K562 (cell line): ENCODE results near the gene RDH8. TPM values are rescaled to one million over a fixed set of nuclear protein-coding genes. Genes with fewer than 3 reads are reported as not detected.

Experiments
- ATAC-seq: fragments of 200-7000 bp; cut with Tn5 transposase; 3 replicates; pipeline ENCODE4 v1.9.1; 2020; ENCODE audit warnings: moderate library complexity
- BruUV-seq: library from RNA; stranded (reverse); fragments of 400-500 nt; replicated peaks from 2 replicates; lab custom pipeline; 2021; lab: Mats Ljungman, UMichigan
- CTCF ChIA-PET: fragments of 300-600 bp; formaldehyde crosslinking; extraction: SDS; loops from one replicate; lab custom pipeline; 2021; ENCODE audit warnings: low intra/inter-chr PET ratio; lab: Yijun Ruan, JAX
- POLR2A ChIA-PET: fragments of 300-600, 350-650 bp; sonication (Branson Sonifier 250); formaldehyde crosslinking; extraction: SDS; loops from one replicate; lab custom pipeline; 2021; ENCODE audit warnings: antibody characterized with exemption, inconsistent platforms; lab: Yijun Ruan, JAX
- DNase-seq, 4 experiments: peaks; one replicate each; pipeline versions ENCODE4 v3.0.0 to v3.0.0-alpha.2; 2011 to 2018; ENCODE audit warnings: low spot score in 3 of 4, mixed read lengths in 3 of 4; ENCODE audit errors: extremely low read depth in 1 of 4
- FAIRE-seq: peaks from 2 replicates; lab custom pipeline; 2011; peaks lifted over from hg19 to GRCh38; lab: Jason Lieb, UNC
- H2AFZ ChIP-seq: 2 replicates; pipeline ENCODE4 v1.6.0; 2011; ENCODE audit warnings: low read depth, low read length, control low read depth, inconsistent platforms
- H3K27ac ChIP-seq: fragments of 200-600 bp; 3 replicates; pipeline ENCODE4 v1.8.0; 2011; ENCODE audit warnings: low read depth, mild to moderate bottlenecking, control low read depth, inconsistent platforms, low read length, moderate library complexity, mixed read lengths; ENCODE audit errors: extremely low read depth
- H3K27me3 ChIP-seq, 2 experiments: fragments of 300-600 bp in 1 of 2; 2 replicates in 1 of 2; 3 replicates in 1 of 2; pipeline versions ENCODE4 v1.6.0 to v1.8.0; 2011; ENCODE audit warnings: inconsistent platforms in 2 of 2, low read length in 2 of 2, mild to moderate bottlenecking in 1 of 2, mixed read lengths in 1 of 2, moderate library complexity in 1 of 2; ENCODE audit not compliant: control insufficient read depth in 2 of 2, insufficient read depth in 2 of 2
- H3K36me3 ChIP-seq: fragments of 300-600 bp; 3 replicates; pipeline ENCODE4 v1.8.0; 2011; ENCODE audit warnings: mild to moderate bottlenecking, low read length, inconsistent platforms; ENCODE audit not compliant: control insufficient read depth, insufficient read depth
- H3K4me1 ChIP-seq, 2 experiments: fragments of 200-600 bp in 1 of 2; replicated peaks in 1 of 2; 2 replicates in 1 of 2; 3 replicates in 1 of 2; pipeline versions ENCODE4 v1.5.1 to v1.8.0; 2011; ENCODE audit warnings: inconsistent platforms in 2 of 2, low read length in 2 of 2, mild to moderate bottlenecking in 1 of 2, mixed read lengths in 1 of 2, moderate library complexity in 1 of 2; ENCODE audit not compliant: control insufficient read depth in 2 of 2, insufficient read depth in 2 of 2
- H3K4me2 ChIP-seq: 2 replicates; pipeline ENCODE4 v1.6.1; 2011; ENCODE audit warnings: low read length, control low read depth, inconsistent platforms, mixed read lengths; ENCODE audit not compliant: insufficient read depth
- H3K4me3 ChIP-seq: fragments of 200-600 bp; sonication (generic), shearing (Covaris generic); 2 replicates; pipeline ENCODE4 v1.5.1; 2016; ENCODE audit warnings: control low read depth, inconsistent platforms
- H3K79me2 ChIP-seq: fragments of 200-600 bp; 3 replicates; pipeline ENCODE4 v1.8.0; 2011; ENCODE audit warnings: low read length, inconsistent platforms; ENCODE audit not compliant: control insufficient read depth, insufficient read depth
- H3K9ac ChIP-seq, 2 experiments: 2 replicates each; pipeline versions ENCODE4 v1.6.0 to v1.6.1; 2011; ENCODE audit warnings: low read depth in 2 of 2, low read length in 2 of 2, control low read depth in 1 of 2, inconsistent platforms in 1 of 2, mild to moderate bottlenecking in 1 of 2, mixed read lengths in 1 of 2; ENCODE audit not compliant: insufficient read depth in 1 of 2
- H3K9me1 ChIP-seq: one replicate; pipeline ENCODE4 v1.6.0; 2011; ENCODE audit warnings: inconsistent platforms, mild to moderate bottlenecking, low read length, moderate library complexity; ENCODE audit not compliant: control insufficient read depth, insufficient read depth
- H3K9me3 ChIP-seq: replicated peaks from 2 replicates; pipeline ENCODE4 v1.5.1; 2011; ENCODE audit warnings: low read depth, low read length, inconsistent platforms; ENCODE audit not compliant: control insufficient read depth, insufficient read depth
- H4K20me1 ChIP-seq: replicated peaks from 2 replicates; pipeline ENCODE4 v1.6.1; 2011; ENCODE audit warnings: low read length, inconsistent platforms, mixed read lengths; ENCODE audit not compliant: control insufficient read depth, insufficient read depth
- FOS ChIP-seq: IDR thresholded peaks from 3 replicates; pipeline ENCODE4 v1.6.1; 2011; ENCODE audit not compliant: insufficient read length; ENCODE audit errors: extremely low read depth
- SMARCC2 ChIP-seq: fragments of 450-650 bp; IDR thresholded peaks from 2 replicates; pipeline ENCODE4 v1.6.1; 2017; ENCODE audit warnings: antibody characterized with exemption, moderate library complexity, mild to moderate bottlenecking, low read depth
- THRAP3 ChIP-seq: fragments of 450-650 bp; IDR thresholded peaks from 2 replicates; pipeline ENCODE4 v1.6.1; 2016; ENCODE audit warnings: mild to moderate bottlenecking, inconsistent platforms, borderline replicate concordance
- ZNF184 ChIP-seq: sonication (generic); formaldehyde crosslinking; IDR thresholded peaks from 2 replicates; pipeline ENCODE4 v1.5.0; 2020; ENCODE audit warnings: missing genetic modification reagents
- ZNF77 ChIP-seq: fragments of 250-450 bp; sonication (Bioruptor Pico); IDR thresholded peaks from 2 replicates; pipeline ENCODE4 v1.5.0; 2020
- WGBS: fragments of 100-300 bp; shearing (Covaris generic); methylation state at CpG from one replicate; pipeline ENCODE4 v1.1.6; 2016; ENCODE audit warnings: low coverage, mixed read lengths; ENCODE audit not compliant: insufficient coverage; ENCODE audit errors: missing lambda C conversion rate; 5-methylcytosine and 5-hydroxymethylcytosine counted together
- in situ Hi-C: fragments of 300-500 bp; cut with MboI; formaldehyde crosslinking; loops from 4 replicates; pipeline ENCODE4 v1.15.0; 2018; ENCODE audit warnings: inconsistent platforms, mixed read lengths
- intact Hi-C: fragments of 100-400 bp; cut with micrococcal nuclease; formaldehyde crosslinking; loops from 2 replicates; pipeline ENCODE4 v1.14.2; 2022
- microRNA-seq: library from miRNA; unstranded; fragments of <30 nt; microRNA quantifications from one replicate; pipeline ENCODE4, GENCODE V29; 2018; ENCODE audit warnings: borderline microRNAs expressed
- polyA plus RNA-seq, 8 experiments: library from polyadenylated mRNA; depleted of rRNA in 4 of 8; stranded (reverse) in 5 of 8; unstranded in 3 of 8; fragments of >200 nt; fragmentation: Nextera tagmentation in 2 of 8; fragmentation: Illumina TruSeq in 1 of 8; extraction: Ambion mirVana in 2 of 8; extraction: Trizol in 1 of 8; gene quantifications; 2 replicates each; pipeline versions ENCODE4 v1.2.1 to v1.2.3, GENCODE V29; 2011 to 2014; ENCODE audit warnings: inconsistent platforms in 1 of 8, missing spikeins in 1 of 8
- small RNA-seq: library from RNA; depleted of rRNA; stranded (forward); fragments of <200 nt; gene quantifications from one replicate; pipeline ENCODE3, GENCODE V24; 2014
- total RNA-seq, 7 experiments: library from RNA; depleted of rRNA in 6 of 7; stranded (reverse); fragments of >200 nt in 6 of 7; fragmentation: Illumina TruSeq in 2 of 7; extraction: Trizol in 2 of 7; gene quantifications; 2 replicates each; pipeline versions ENCODE4 v1.2.1 to v1.2.3, GENCODE V29; 2011 to 2021; ENCODE audit warnings: low replicate concordance in 1 of 7
- TF ChIP-seq, protein P1 (sequence below): sonication (generic); formaldehyde crosslinking; IDR thresholded peaks from 2 replicates; pipeline ENCODE4 v1.8.0; 2022; ENCODE audit warnings: mild to moderate bottlenecking, missing genetic modification reagents

RDH8 gene
- total and polyA plus RNA-seq, 9 of the 15 experiments (the other 6 are each of a cell fraction or from before 2014, with no cell fraction given): not detected

DNA sequence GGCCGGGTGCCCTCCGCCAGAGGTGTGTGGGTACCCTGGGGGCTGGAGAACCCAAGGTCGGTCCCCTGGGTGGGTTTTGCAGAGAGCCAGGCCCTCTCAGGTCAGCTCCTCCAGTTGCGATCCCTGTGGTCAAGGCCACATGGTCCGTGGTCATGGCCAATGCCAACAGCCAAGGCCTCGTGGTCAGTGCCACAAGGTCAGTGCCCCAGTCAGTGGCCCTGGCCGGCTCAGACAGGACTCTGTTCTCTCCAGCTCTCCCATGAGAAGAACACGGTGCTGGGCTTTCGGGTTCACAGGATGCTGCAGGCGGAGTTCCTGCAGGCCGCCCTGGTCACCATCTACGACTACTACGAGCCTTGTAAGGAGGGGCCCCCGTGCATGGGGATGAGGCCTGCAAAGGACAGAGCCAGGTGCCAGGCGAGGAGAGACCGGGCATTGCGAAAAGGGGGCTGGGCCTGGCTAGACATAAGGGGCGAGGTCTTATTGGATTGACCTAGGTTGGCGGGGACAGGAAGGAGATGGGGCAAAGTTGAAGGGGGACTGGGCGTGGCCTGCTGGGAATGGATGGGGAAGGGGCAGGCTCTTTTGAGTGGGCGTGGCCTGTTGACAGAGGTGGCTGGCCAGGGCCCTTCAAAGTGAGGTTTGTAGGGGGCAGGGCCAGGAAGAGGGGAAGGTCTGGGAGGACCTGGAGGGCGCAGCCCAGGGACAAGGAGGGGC lies 57.6 kb downstream of the RDH8 start:
- H3K4me2 ChIP-seq: no peak overlapping the region
- no peak overlapping the region for H3K27ac ChIP-seq
- peaks cover 0 to 9% of the 10 kb centered on the region in 2 experiments; a peak in 1 of 5 replicates for H3K4me1 ChIP-seq
- H3K9ac ChIP-seq: peak overlapping the region in 1 of 2 experiments; percentile 73; a peak in 1 of 4 replicates
- no peaks in the 10 kb centered on the region for H3K79me2 ChIP-seq
- POLR2A ChIA-PET: interaction anchor here (0.6 to 0.9 kb wide), 2 partner anchors 12 to 14 kb away, joined by 3 to 4 read pairs; no protein-coding TSS in a partner anchor
- H2AFZ ChIP-seq: no peak overlapping the region
- CTCF ChIA-PET: no interaction called here
- peak in 3 of 4 experiments; percentile 9 to 59 (median 49) for DNase-seq
- no peak for TF ChIP-seq FOS
- TF ChIP-seq, protein P1, sequence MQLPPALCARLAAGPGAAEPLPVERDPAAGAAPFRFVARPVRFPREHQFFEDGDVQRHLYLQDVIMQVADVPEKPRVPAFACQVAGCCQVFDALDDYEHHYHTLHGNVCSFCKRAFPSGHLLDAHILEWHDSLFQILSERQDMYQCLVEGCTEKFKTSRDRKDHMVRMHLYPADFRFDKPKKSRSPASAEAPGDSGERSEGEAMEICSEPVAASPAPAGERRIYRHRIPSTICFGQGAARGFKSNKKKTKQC: no peak
- TF ChIP-seq SMARCC2: no peak
- TF ChIP-seq ZNF184 (CRISPR knock-in tag): no peak
- TF ChIP-seq THRAP3: no peak
- no peak for TF ChIP-seq ZNF77 (CRISPR knock-in tag)
- TF ChIP-seq, all 486 proteins: peak for 0
- no TSS peak for BruUV-seq
- no peak overlapping the region for H3K4me3 ChIP-seq
- H3K9me1 ChIP-seq: no peaks in the 10 kb centered on the region
- WGBS: 13% methylated on average over 21 of the region's 22 CpGs
- no peaks in the 10 kb centered on the region for H3K36me3 ChIP-seq
- intact Hi-C loops (no loop called here), in situ Hi-C loops (loop anchor here (5.0 kb wide), 1 partner anchor 171 kb away; no protein-coding TSS in a partner anchor)
- ATAC-seq: peak; percentile 43
- peaks cover 14 to 45% of the 10 kb centered on the region in 2 experiments; a peak in 4 of 5 replicates for H3K27me3 ChIP-seq
- H4K20me1 ChIP-seq: no peaks in the 10 kb centered on the region
- peaks cover 3% of the 10 kb centered on the region; the same call in 1 of the 2 replicates for H3K9me3 ChIP-seq
- FAIRE-seq: no peak

Small RNA genes within 50 kb of the gene (microRNA-seq; reads per million reads assigned to microRNA genes)
- not detected for gene MIR5589

Small RNA genes within 50 kb of the gene (small RNA-seq; reads per million reads assigned to genes)
- not detected for gene MIR5589

Other genes with a start within 250 kb of the RDH8 start
Only the 7 nearest of the 14 such genes appear.
- gene OLFM2, start 77.0 kb upstream of the RDH8 start, total RNA-seq (2014; rRNA removed): 0.23 TPM in 1 of 2 replicates, not detected in the other
- gene OLFM2, start 77.0 kb upstream of the RDH8 start, total RNA-seq (2014; rRNA removed; fragmentation: Illumina TruSeq; extraction: Trizol): not detected in 2 replicates
- not detected in 2 replicates for gene OLFM2, start 77.0 kb upstream of the RDH8 start, total RNA-seq (2015; rRNA removed; fragmentation: Illumina TruSeq; extraction: Trizol)
- gene OLFM2, start 77.0 kb upstream of the RDH8 start, total RNA-seq (2021): 0.33 and 0.67 TPM in 2 replicates
- 0.31 and 0.45 TPM in 2 replicates for gene OLFM2, start 77.0 kb upstream of the RDH8 start, polyA plus RNA-seq (2011; rRNA removed)
- 0.10 and 0.44 TPM in 2 replicates for gene OLFM2, start 77.0 kb upstream of the RDH8 start, polyA plus RNA-seq (2014; fragmentation: Illumina TruSeq; extraction: Trizol)
- gene OLFM2, start 77.0 kb upstream of the RDH8 start, polyA plus RNA-seq (2014; fragmentation: Nextera tagmentation; extraction: Ambion mirVana): not detected
- gene OLFM2, start 77.0 kb upstream of the RDH8 start, polyA plus RNA-seq (2014; rRNA removed): 0.17 and 0.53 TPM in 2 replicates
- gene COL5A3, start 3.0 kb upstream of the RDH8 start, total RNA-seq (2014; rRNA removed): not detected in 2 replicates
- not detected in 2 replicates for gene COL5A3, start 3.0 kb upstream of the RDH8 start, total RNA-seq (2014; rRNA removed; fragmentation: Illumina TruSeq; extraction: Trizol)
- not detected in 2 replicates for gene COL5A3, start 3.0 kb upstream of the RDH8 start, total RNA-seq (2015; rRNA removed; fragmentation: Illumina TruSeq; extraction: Trizol)
- gene COL5A3, start 3.0 kb upstream of the RDH8 start, total RNA-seq (2021): 0.02 TPM in 1 of 2 replicates, not detected in the other
- gene COL5A3, start 3.0 kb upstream of the RDH8 start, polyA plus RNA-seq (2011; rRNA removed): not detected in 2 replicates
- gene COL5A3, start 3.0 kb upstream of the RDH8 start, polyA plus RNA-seq (2014; fragmentation: Illumina TruSeq; extraction: Trizol): not detected in 2 replicates
- gene COL5A3, start 3.0 kb upstream of the RDH8 start, polyA plus RNA-seq (2014; fragmentation: Nextera tagmentation; extraction: Ambion mirVana): not detected
- gene COL5A3, start 3.0 kb upstream of the RDH8 start, polyA plus RNA-seq (2014; rRNA removed): 0.01 TPM in 1 of 2 replicates, not detected in the other
- 13.0 and 16.6 TPM in 2 replicates for gene SHFL, start 72.8 kb downstream of the RDH8 start, total RNA-seq (2014; rRNA removed)
- 5.8 and 6.4 TPM in 2 replicates for gene SHFL, start 72.8 kb downstream of the RDH8 start, total RNA-seq (2014; rRNA removed; fragmentation: Illumina TruSeq; extraction: Trizol)
- 6.8 and 7.5 TPM in 2 replicates for gene SHFL, start 72.8 kb downstream of the RDH8 start, total RNA-seq (2015; rRNA removed; fragmentation: Illumina TruSeq; extraction: Trizol)
- 15.1 and 16.4 TPM in 2 replicates for gene SHFL, start 72.8 kb downstream of the RDH8 start, total RNA-seq (2021)
- 10.5 and 13.7 TPM in 2 replicates for gene SHFL, start 72.8 kb downstream of the RDH8 start, polyA plus RNA-seq (2011; rRNA removed)
- 14.1 and 16.8 TPM in 2 replicates for gene SHFL, start 72.8 kb downstream of the RDH8 start, polyA plus RNA-seq (2014; fragmentation: Illumina TruSeq; extraction: Trizol)
- gene SHFL, start 72.8 kb downstream of the RDH8 start, polyA plus RNA-seq (2014; fragmentation: Nextera tagmentation; extraction: Ambion mirVana): 1 to 10 TPM; 1.5 to 2.6 TPM
- 22.6 and 25.7 TPM in 2 replicates for gene SHFL, start 72.8 kb downstream of the RDH8 start, polyA plus RNA-seq (2014; rRNA removed)
- gene ANGPTL6, start 89.2 kb downstream of the RDH8 start, total RNA-seq (2014; rRNA removed): 0.86 and 2.1 TPM in 2 replicates
- gene ANGPTL6, start 89.2 kb downstream of the RDH8 start, total RNA-seq (2014; rRNA removed; fragmentation: Illumina TruSeq; extraction: Trizol): 0.38 and 0.58 TPM in 2 replicates
- gene ANGPTL6, start 89.2 kb downstream of the RDH8 start, total RNA-seq (2015; rRNA removed; fragmentation: Illumina TruSeq; extraction: Trizol): 0.23 and 0.36 TPM in 2 replicates
- gene ANGPTL6, start 89.2 kb downstream of the RDH8 start, total RNA-seq (2021): 0.42 and 0.58 TPM in 2 replicates
- gene ANGPTL6, start 89.2 kb downstream of the RDH8 start, polyA plus RNA-seq (2011; rRNA removed): 0.54 and 0.83 TPM in 2 replicates
- 0.22 and 0.43 TPM in 2 replicates for gene ANGPTL6, start 89.2 kb downstream of the RDH8 start, polyA plus RNA-seq (2014; fragmentation: Illumina TruSeq; extraction: Trizol)
- not detected for gene ANGPTL6, start 89.2 kb downstream of the RDH8 start, polyA plus RNA-seq (2014; fragmentation: Nextera tagmentation; extraction: Ambion mirVana)
- 0.31 and 0.97 TPM in 2 replicates for gene ANGPTL6, start 89.2 kb downstream of the RDH8 start, polyA plus RNA-seq (2014; rRNA removed)
- 111 and 141 TPM in 2 replicates for gene PPAN, start 92.9 kb downstream of the RDH8 start, total RNA-seq (2014; rRNA removed)
- 21.1 and 29.3 TPM in 2 replicates for gene PPAN, start 92.9 kb downstream of the RDH8 start, total RNA-seq (2014; rRNA removed; fragmentation: Illumina TruSeq; extraction: Trizol)
- 76.2 and 78.6 TPM in 2 replicates for gene PPAN, start 92.9 kb downstream of the RDH8 start, total RNA-seq (2015; rRNA removed; fragmentation: Illumina TruSeq; extraction: Trizol)
- 113 and 122 TPM in 2 replicates for gene PPAN, start 92.9 kb downstream of the RDH8 start, total RNA-seq (2021)
- 43.2 and 54.4 TPM in 2 replicates for gene PPAN, start 92.9 kb downstream of the RDH8 start, polyA plus RNA-seq (2011; rRNA removed)
- 59.1 and 66.9 TPM in 2 replicates for gene PPAN, start 92.9 kb downstream of the RDH8 start, polyA plus RNA-seq (2014; fragmentation: Illumina TruSeq; extraction: Trizol)
- gene PPAN, start 92.9 kb downstream of the RDH8 start, polyA plus RNA-seq (2014; fragmentation: Nextera tagmentation; extraction: Ambion mirVana): 1 to 10 TPM; 2.2 to 4.9 TPM
- gene PPAN, start 92.9 kb downstream of the RDH8 start, polyA plus RNA-seq (2014; rRNA removed): 129 TPM in 2 replicates
- gene P2RY11, start 98.2 kb downstream of the RDH8 start, total RNA-seq (2014; rRNA removed): 1.5 and 3.2 TPM in 2 replicates
- 1.4 and 1.5 TPM in 2 replicates for gene P2RY11, start 98.2 kb downstream of the RDH8 start, total RNA-seq (2014; rRNA removed; fragmentation: Illumina TruSeq; extraction: Trizol)
- 4.6 TPM in 2 replicates for gene P2RY11, start 98.2 kb downstream of the RDH8 start, total RNA-seq (2015; rRNA removed; fragmentation: Illumina TruSeq; extraction: Trizol)
- gene P2RY11, start 98.2 kb downstream of the RDH8 start, total RNA-seq (2021): 10.1 and 10.2 TPM in 2 replicates
- gene P2RY11, start 98.2 kb downstream of the RDH8 start, polyA plus RNA-seq (2011; rRNA removed): 2.4 and 6.5 TPM in 2 replicates
- gene P2RY11, start 98.2 kb downstream of the RDH8 start, polyA plus RNA-seq (2014; fragmentation: Illumina TruSeq; extraction: Trizol): 1.5 and 2.1 TPM in 2 replicates
- gene P2RY11, start 98.2 kb downstream of the RDH8 start, polyA plus RNA-seq (2014; fragmentation: Nextera tagmentation; extraction: Ambion mirVana): under 1 TPM; 0.03 to 0.07 TPM
- gene P2RY11, start 98.2 kb downstream of the RDH8 start, polyA plus RNA-seq (2014; rRNA removed): 4.5 and 5.9 TPM in 2 replicates
- 496 and 567 TPM in 2 replicates for gene EIF3G, start 106.4 kb downstream of the RDH8 start, total RNA-seq (2014; rRNA removed)
- 180 and 183 TPM in 2 replicates for gene EIF3G, start 106.4 kb downstream of the RDH8 start, total RNA-seq (2014; rRNA removed; fragmentation: Illumina TruSeq; extraction: Trizol)
- 303 and 312 TPM in 2 replicates for gene EIF3G, start 106.4 kb downstream of the RDH8 start, total RNA-seq (2015; rRNA removed; fragmentation: Illumina TruSeq; extraction: Trizol)
- 388 and 395 TPM in 2 replicates for gene EIF3G, start 106.4 kb downstream of the RDH8 start, total RNA-seq (2021)
- gene EIF3G, start 106.4 kb downstream of the RDH8 start, polyA plus RNA-seq (2011; rRNA removed): 119 and 135 TPM in 2 replicates
- 338 and 435 TPM in 2 replicates for gene EIF3G, start 106.4 kb downstream of the RDH8 start, polyA plus RNA-seq (2014; fragmentation: Illumina TruSeq; extraction: Trizol)
- 10 to 100 TPM; 35.3 to 53.8 TPM for gene EIF3G, start 106.4 kb downstream of the RDH8 start, polyA plus RNA-seq (2014; fragmentation: Nextera tagmentation; extraction: Ambion mirVana)
- gene EIF3G, start 106.4 kb downstream of the RDH8 start, polyA plus RNA-seq (2014; rRNA removed): 299 and 361 TPM in 2 replicates